ENCODE data around the gene RNF144A. TPM values are rescaled to one million over a fixed set of nuclear protein-coding genes. Genes with fewer than 3 reads are reported as not detected.

Gene RNF144A
- total and polyA plus RNA-seq, 2 experiments from 2014 or later: 2.8 to 14.7 TPM

DNA sequence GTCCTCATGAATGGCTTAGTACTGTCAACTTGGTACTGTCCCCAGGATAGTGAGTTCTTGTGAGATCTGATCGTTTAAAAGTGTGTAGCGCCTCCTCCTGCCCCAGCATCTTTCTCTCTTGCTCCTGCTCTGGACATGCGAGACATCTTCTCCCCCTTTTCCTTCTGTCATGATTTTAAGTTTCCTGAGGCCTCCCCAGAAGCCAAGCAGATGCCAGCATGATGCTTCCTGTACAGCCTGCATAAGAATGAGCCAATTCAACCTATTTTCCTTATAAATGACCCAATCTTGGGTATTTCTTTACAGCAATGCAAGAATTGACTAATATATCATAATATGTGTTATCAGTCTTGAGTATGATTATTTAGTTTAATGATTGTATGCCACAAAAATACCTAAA is 43.2 kb upstream of the RNF144A start (continued):
- TF ChIP-seq, protein P1, sequence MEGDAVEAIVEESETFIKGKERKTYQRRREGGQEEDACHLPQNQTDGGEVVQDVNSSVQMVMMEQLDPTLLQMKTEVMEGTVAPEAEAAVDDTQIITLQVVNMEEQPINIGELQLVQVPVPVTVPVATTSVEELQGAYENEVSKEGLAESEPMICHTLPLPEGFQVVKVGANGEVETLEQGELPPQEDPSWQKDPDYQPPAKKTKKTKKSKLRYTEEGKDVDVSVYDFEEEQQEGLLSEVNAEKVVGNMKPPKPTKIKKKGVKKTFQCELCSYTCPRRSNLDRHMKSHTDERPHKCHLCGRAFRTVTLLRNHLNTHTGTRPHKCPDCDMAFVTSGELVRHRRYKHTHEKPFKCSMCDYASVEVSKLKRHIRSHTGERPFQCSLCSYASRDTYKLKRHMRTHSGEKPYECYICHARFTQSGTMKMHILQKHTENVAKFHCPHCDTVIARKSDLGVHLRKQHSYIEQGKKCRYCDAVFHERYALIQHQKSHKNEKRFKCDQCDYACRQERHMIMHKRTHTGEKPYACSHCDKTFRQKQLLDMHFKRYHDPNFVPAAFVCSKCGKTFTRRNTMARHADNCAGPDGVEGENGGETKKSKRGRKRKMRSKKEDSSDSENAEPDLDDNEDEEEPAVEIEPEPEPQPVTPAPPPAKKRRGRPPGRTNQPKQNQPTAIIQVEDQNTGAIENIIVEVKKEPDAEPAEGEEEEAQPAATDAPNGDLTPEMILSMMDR (conservative IDR thresholded peaks at IDR 0.05; ENCODE audit: low read depth in 2 of 2): no peak
- TF ChIP-seq POLR2AphosphoS5 (IDR thresholded peaks at IDR 0.05; ENCODE audit: low read depth): no peak
- TF ChIP-seq, protein P2, sequence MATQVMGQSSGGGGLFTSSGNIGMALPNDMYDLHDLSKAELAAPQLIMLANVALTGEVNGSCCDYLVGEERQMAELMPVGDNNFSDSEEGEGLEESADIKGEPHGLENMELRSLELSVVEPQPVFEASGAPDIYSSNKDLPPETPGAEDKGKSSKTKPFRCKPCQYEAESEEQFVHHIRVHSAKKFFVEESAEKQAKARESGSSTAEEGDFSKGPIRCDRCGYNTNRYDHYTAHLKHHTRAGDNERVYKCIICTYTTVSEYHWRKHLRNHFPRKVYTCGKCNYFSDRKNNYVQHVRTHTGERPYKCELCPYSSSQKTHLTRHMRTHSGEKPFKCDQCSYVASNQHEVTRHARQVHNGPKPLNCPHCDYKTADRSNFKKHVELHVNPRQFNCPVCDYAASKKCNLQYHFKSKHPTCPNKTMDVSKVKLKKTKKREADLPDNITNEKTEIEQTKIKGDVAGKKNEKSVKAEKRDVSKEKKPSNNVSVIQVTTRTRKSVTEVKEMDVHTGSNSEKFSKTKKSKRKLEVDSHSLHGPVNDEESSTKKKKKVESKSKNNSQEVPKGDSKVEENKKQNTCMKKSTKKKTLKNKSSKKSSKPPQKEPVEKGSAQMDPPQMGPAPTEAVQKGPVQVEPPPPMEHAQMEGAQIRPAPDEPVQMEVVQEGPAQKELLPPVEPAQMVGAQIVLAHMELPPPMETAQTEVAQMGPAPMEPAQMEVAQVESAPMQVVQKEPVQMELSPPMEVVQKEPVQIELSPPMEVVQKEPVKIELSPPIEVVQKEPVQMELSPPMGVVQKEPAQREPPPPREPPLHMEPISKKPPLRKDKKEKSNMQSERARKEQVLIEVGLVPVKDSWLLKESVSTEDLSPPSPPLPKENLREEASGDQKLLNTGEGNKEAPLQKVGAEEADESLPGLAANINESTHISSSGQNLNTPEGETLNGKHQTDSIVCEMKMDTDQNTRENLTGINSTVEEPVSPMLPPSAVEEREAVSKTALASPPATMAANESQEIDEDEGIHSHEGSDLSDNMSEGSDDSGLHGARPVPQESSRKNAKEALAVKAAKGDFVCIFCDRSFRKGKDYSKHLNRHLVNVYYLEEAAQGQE (IDR thresholded peaks at IDR 0.05; ENCODE audit: unreplicated experiment): no peak
- no peak for TF ChIP-seq NANOG (IDR thresholded peaks at IDR 0.05; ENCODE audit: borderline replicate concordance)
- TF ChIP-seq CREB1 (CRISPR knock-in tag; IDR thresholded peaks at IDR 0.05; ENCODE audit: low read depth): no peak
- no peak for TF ChIP-seq ZNF331 (CRISPR knock-in tag; IDR thresholded peaks at IDR 0.05; ENCODE audit: low read depth)
- TF ChIP-seq JUNB (IDR thresholded peaks at IDR 0.05; ENCODE audit: unreplicated experiment): no peak

DNA sequence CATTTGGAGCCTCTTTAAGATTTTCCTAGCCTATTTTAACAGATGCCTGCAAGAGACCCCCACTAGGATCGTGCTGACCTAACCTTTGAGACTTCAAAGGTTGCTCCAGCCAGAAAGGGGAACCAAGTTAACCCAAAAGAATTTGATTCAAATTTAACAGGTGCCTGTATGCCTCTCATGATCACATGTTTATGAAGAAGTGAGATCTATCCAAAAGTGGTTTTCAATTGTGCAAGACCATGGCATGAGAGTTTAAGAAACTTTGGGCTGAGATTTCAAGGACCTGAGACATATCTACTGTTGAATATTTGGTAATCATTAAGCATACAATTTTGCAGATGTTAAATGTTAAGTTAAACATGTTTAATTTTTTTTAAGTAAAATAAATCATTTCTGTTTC is 40.9 kb upstream of the RNF144A start:
- ATAC-seq (no peak), DNase-seq (ENCODE audit: low spot score) (no peak)
- no peak overlapping the region for H3K4me3 Mint-ChIP-seq
- Histone ChIP-seq H3K4me2 (no peak overlapping the region), H3F3A (replicated peaks; ENCODE audit: low read depth) (no peaks in the 10 kb centered on the region), H3K4me3 (no peak overlapping the region), H3K79me2 (replicated peaks; ENCODE audit: insufficient read depth) (no peaks in the 10 kb centered on the region), H3K4me1 (ENCODE audit: insufficient read depth) (no peaks in the 10 kb centered on the region), H3K36me3 (ENCODE audit: insufficient read depth) (no peaks in the 10 kb centered on the region), H3K9me2 (ENCODE audit: insufficient read depth) (0 out of 2 replicates have a peak, but pooled peaks cover 4% of the 10 kb centered on the region), H3K27me3 (ENCODE audit: insufficient read depth) (no peaks in the 10 kb centered on the region), H4K20me1 (replicated peaks; ENCODE audit: insufficient read depth) (no peaks in the 10 kb centered on the region), H2AFZ (no peak overlapping the region), H3K27ac (ENCODE audit: low read depth) (no peak overlapping the region)
- TF ChIP-seq NANOG (IDR thresholded peaks at IDR 0.05; ENCODE audit: borderline replicate concordance) (no peak), STAT1 (IDR thresholded peaks at IDR 0.05; ENCODE audit: unreplicated experiment) (no peak), EZH2 (IDR thresholded peaks at IDR 0.05; ENCODE audit: low read depth, unreplicated experiment) (no peak), EZH2phosphoT487 (IDR thresholded peaks at IDR 0.05; ENCODE audit: unreplicated experiment) (no peak), POLR2AphosphoS5 (IDR thresholded peaks at IDR 0.05; ENCODE audit: low read depth) (no peak)
- TF ChIP-seq, protein P1 (conservative IDR thresholded peaks at IDR 0.05; ENCODE audit: low read depth in 2 of 2): no peak
- peaks cover 9% of the 10 kb centered on the region; the same call in 1 of the 3 replicates for H3K36me3 Mint-ChIP-seq (ENCODE audit: low read depth)
- H3K9me3 Mint-ChIP-seq: peaks cover 37% of the 10 kb centered on the region
- no peaks in the 10 kb centered on the region for H3K4me1 Mint-ChIP-seq
- H3K27ac Mint-ChIP-seq: no peak overlapping the region
- no peaks in the 10 kb centered on the region for H3K27me3 Mint-ChIP-seq (ENCODE audit: insufficient read depth, low read depth, poor library complexity)
